Upper lobe of right lung (tissue), 1 donor: ENCODE results near the gene CAPZB. TPM values are rescaled to one million over a fixed set of nuclear protein-coding genes. Genes with fewer than 3 reads are reported as not detected.
A peak's percentile ranks its signal among the peaks of the same experiment; 100 is the strongest.
"Not testable (repeated sequence)": the region's sequence is repeated elsewhere in the genome, so short reads cannot be mapped to it uniquely, and the experiment has no call there.

Experiments used
- ATAC-seq: fragments of 200-7000 bp; cut with Tn5 transposase; one replicate; pipeline ENCODE4 v1.9.1; 2020; ENCODE audit warnings: mild to moderate bottlenecking, moderate library complexity
- DNase-seq: peaks from one replicate; pipeline ENCODE4 v3.0.0-alpha.2; 2020
- H3K27ac ChIP-seq: fragments of 200-600 bp; one replicate; pipeline ENCODE4 v1.8.0; 2022
- H3K27me3 ChIP-seq: fragments of 200-600 bp; one replicate; pipeline ENCODE4 v1.8.0; 2022; ENCODE audit warnings: mild to moderate bottlenecking
- H3K36me3 ChIP-seq: fragments of 200-600 bp; one replicate; pipeline ENCODE4 v1.8.0; 2022
- H3K4me1 ChIP-seq: fragments of 200-600 bp; one replicate; pipeline ENCODE4 v1.8.0; 2022
- H3K4me3 ChIP-seq: fragments of 200-600 bp; one replicate; pipeline ENCODE4 v1.8.0; 2022; ENCODE audit warnings: mild to moderate bottlenecking
- H3K9me3 ChIP-seq: fragments of 200-600 bp; one replicate; pipeline ENCODE4 v1.8.0; 2022
- CTCF ChIP-seq: fragments of 200-600 bp; IDR thresholded peaks from one replicate; pipeline ENCODE4 v1.8.0; 2022; ENCODE audit warnings: antibody characterized with exemption
- intact Hi-C: fragments of 100-400 bp; cut with DNase I; formaldehyde crosslinking; loops from one replicate; pipeline ENCODE4 v1.11.0; 2022
- total RNA-seq: library from RNA; stranded (reverse); fragmentation: NEBNext Ultra II Directional; extraction: Animal tissue kit (Norgen Biotek cat#: 25700); gene quantifications from one replicate; pipeline ENCODE4 v1.2.1, GENCODE V29; 2021
- donor health status: DM: no; HTN: yes; CAD: no; lungs with severe emphysema.

The CAPZB gene
- total RNA-seq, 1 donor from 2014 or later, result 237 TPM

GRCh38 chr1:19505693-19506457 lies 20.5 kb upstream of the CAPZB start:
- H3K27me3 ChIP-seq, result no peaks in the 10 kb centered on the region
- H3K9me3 ChIP-seq, result no peaks in the 10 kb centered on the region
- H3K4me1 ChIP-seq, result peaks cover 27% of the 10 kb centered on the region
- H3K27ac ChIP-seq, result peak overlapping the region; percentile 77
- H3K4me3 ChIP-seq, result no peak overlapping the region
- no peak for DNase-seq
- no peaks in the 10 kb centered on the region for H3K36me3 ChIP-seq
- intact Hi-C loops, result no loop called here
- ATAC-seq, result peak; percentile 65
- no peak for TF ChIP-seq CTCF

- Histone ChIP-seq H3K27me3 (no peaks in the 10 kb centered on the region), H3K36me3 (no peaks in the 10 kb centered on the region), H3K9me3 (no peaks in the 10 kb centered on the region), H3K27ac (peak overlapping the region; percentile 77), H3K4me1 (peaks cover 27% of the 10 kb centered on the region), H3K4me3 (no peak overlapping the region)
- TF ChIP-seq CTCF, result no peak
- no peak for DNase-seq
- peak; percentile 76 for ATAC-seq
- intact Hi-C loops, result no loop called here
Observed at GRCh38 chr1:19504796-19505692, 19.7 kb upstream of the CAPZB start.

GRCh38 chr1:19502284-19502683 lies 16.9 kb upstream of the CAPZB start:
- peaks cover 18% of the 10 kb centered on the region for H3K4me1 ChIP-seq
- intact Hi-C loops, H3K4me3 ChIP-seq, H3K27ac ChIP-seq, H3K36me3 ChIP-seq, H3K27me3 ChIP-seq, H3K9me3 ChIP-seq, DNase-seq, ATAC-seq: not testable (repeated sequence)

GRCh38 chr1:19499887-19500286 lies 14.5 kb upstream of the CAPZB start:
- ATAC-seq, H3K36me3 ChIP-seq, DNase-seq, H3K4me3 ChIP-seq, H3K27me3 ChIP-seq, H3K9me3 ChIP-seq, H3K27ac ChIP-seq, intact Hi-C loops, H3K4me1 ChIP-seq: not testable (repeated sequence)

- not testable (repeated sequence) for ATAC-seq, DNase-seq
Observed at GRCh38 chr1:19497443-19497842, 12.1 kb upstream of the CAPZB start.

GRCh38 chr1:19496527-19496874 lies 11.2 kb upstream of the CAPZB start:
- no peaks in the 10 kb centered on the region for H3K9me3 ChIP-seq
- TF ChIP-seq CTCF, result no peak
- ATAC-seq (no peak), DNase-seq (no peak)
- H3K27ac ChIP-seq, result no peak overlapping the region
- no peak overlapping the region for H3K4me3 ChIP-seq
- H3K27me3 ChIP-seq, result no peaks in the 10 kb centered on the region
- H3K36me3 ChIP-seq, result no peaks in the 10 kb centered on the region
- intact Hi-C loops, result no loop called here
- H3K4me1 ChIP-seq, result peaks cover 5% of the 10 kb centered on the region

More at GRCh38 chr1:19497443-19497842, 12.1 kb upstream of the CAPZB start:
- H3K27ac ChIP-seq, H3K36me3 ChIP-seq, H3K4me3 ChIP-seq, intact Hi-C loops, H3K27me3 ChIP-seq, H3K9me3 ChIP-seq, H3K4me1 ChIP-seq: not testable (repeated sequence)
